WI38 (cell line): Measurements from ENCODE around the gene CD74.

Experiments
- H3K4me3 ChIP-seq: 2 replicates; pipeline ENCODE4 v1.5.1; 2011; ENCODE audit warnings: low read depth, mild to moderate bottlenecking, control low read depth, low read length
- TF ChIP-seq, protein P1 (sequence below): IDR thresholded peaks from 2 replicates; pipeline ENCODE4 v1.5.1; 2012; ENCODE audit warnings: low read depth, mild to moderate bottlenecking, control low read depth, low read length

The CD74 gene

DNA sequence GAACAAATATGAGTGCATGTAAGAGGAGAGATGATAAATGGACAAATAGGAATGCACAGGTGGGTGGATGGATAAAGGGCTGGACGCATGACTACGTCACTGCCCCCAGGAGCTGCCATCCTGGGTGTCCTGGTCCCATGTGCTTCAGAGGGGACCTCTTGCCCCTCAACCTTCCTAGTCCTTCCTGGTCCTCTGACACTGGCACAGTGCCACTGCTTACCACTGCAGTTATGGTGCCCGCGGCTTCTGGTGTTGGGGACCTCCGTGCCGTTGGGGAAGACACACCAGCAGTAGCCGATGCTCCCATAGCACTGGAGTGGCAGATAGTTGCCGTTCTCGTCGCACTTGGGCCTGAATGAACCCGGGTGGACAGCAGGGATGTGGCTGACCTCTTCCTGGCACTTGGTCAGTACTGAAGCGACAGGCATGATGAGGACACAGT lies 9.8 kb downstream of the CD74 start:
- TF ChIP-seq, protein P1, sequence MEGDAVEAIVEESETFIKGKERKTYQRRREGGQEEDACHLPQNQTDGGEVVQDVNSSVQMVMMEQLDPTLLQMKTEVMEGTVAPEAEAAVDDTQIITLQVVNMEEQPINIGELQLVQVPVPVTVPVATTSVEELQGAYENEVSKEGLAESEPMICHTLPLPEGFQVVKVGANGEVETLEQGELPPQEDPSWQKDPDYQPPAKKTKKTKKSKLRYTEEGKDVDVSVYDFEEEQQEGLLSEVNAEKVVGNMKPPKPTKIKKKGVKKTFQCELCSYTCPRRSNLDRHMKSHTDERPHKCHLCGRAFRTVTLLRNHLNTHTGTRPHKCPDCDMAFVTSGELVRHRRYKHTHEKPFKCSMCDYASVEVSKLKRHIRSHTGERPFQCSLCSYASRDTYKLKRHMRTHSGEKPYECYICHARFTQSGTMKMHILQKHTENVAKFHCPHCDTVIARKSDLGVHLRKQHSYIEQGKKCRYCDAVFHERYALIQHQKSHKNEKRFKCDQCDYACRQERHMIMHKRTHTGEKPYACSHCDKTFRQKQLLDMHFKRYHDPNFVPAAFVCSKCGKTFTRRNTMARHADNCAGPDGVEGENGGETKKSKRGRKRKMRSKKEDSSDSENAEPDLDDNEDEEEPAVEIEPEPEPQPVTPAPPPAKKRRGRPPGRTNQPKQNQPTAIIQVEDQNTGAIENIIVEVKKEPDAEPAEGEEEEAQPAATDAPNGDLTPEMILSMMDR: no peak
- H3K4me3 ChIP-seq: no peak overlapping the region

DNA sequence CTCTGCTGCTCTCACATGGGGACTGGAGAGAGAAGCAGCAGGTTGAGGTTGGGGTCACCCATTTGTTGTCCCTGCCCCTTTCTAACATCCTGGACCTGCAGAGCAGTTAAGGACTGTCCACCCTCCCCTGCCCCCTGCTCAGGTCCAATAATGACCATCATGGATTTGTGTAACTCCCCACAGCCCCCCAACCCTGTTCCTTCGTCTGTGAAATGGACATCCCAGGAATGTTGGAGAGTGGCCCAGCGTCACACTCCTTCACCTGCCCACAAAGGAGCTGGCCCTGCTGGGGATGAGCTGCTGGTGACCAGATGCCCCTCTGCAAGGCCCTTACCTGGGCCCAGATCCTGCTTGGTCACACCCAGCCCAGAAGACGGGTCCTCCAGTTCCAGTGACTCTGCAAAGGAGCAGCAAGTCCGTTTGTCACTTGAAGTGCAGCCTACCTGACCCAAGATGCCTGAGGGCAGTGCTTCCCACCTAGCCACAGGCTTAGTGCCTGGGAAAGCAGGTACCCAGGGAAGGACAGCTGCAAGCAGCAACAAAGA lies 10.4 kb downstream of the CD74 start:
- TF ChIP-seq, protein P1: no peak
- H3K4me3 ChIP-seq: no peak overlapping the region

DNA sequence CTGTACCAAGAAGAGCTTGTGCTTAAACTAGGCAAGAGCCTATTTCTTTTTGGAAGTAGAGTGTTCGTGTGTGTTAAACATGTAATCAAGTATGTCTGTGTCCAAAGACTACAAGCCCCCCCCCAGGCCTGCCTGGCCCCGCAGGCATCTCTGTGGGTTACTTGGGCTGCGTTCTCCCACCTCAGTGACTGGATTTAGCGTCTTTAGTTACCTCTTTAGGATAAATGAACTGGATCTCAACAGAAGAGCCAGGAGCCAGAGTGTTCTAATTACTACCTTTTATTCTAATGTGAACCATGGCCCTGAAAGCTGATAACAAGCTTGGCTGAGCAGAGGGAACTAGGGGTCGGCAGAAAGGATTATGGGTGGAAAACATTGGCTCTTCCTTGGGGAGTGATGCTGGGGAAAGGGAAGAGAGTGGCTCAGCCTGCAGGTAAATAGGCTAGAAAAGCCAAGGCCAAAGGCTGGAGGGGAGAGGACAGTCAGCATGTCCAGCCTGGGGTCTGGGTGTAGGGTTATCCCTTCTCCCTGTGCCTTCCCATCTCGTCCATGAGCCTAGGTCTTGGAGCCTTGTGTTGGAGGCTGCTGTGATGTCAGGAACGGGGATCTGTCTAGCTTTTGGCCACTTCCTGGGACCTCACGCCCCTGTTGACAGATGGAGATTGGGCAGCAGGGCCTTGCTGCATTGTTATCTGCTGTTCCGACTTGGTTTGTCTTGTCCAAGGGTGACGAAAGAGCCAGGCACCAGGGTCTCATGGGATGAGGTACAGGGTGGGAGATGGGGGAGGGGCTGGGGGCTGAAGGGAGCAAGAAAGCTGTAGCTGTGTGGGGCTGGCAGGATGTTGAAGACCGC lies 11.1 kb downstream of the CD74 start:
- TF ChIP-seq, protein P1: no peak
- H3K4me3 ChIP-seq: no peak overlapping the region

DNA sequence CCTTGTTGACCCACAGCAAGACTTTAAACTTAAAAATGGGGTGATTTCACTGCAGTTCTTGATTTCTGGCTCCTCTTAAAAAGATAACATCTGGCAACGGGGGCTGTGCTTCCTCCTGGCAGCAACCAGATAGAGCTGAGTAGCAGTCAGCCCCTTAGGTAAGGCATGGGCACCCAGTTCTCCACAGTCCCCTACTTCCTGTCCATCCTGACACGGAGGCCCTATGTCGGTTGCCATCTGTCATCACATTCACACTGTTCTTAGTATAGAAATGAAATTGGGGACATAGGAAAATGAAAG lies 11.7 kb downstream of the CD74 start:
- TF ChIP-seq, protein P1: no peak
- H3K4me3 ChIP-seq: no peak overlapping the region

DNA sequence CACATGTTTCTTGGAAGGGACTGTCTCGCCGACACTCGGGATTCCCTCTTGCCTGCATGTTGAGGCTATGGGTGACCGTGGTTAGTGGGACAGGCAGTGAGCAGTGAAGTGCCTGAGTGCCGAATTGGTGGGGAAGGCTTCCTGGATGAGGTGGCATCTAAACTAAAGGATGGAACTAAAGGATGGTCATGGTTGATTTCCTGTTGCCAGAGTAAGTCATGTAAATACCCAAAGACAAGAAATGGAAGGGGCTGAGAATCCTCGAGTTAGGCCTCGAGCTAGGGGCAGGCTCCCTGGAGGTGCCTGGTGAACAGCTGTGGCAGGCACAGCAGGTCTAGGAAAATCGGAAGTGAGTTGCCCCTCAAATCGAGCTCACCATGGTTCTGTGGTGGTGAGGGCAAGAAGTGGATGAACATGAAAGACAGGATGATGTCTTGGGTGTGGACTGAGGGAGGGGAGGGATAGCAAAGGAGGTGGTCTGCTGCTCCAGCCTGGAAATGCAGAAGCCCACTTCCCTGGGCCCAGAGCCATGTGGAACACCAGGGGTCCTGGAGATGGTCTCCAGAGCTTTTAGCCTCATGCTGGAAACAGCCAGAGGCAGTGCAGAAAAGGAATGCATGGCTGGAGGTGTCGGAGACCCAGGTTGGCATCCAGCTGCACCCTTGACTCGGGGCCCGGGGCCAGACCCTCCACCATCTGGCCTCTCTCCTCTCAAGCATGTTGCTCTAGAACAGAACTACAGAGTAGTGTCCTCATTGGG lies 12.2 kb downstream of the CD74 start:
- TF ChIP-seq, protein P1: no peak
- no peak overlapping the region for H3K4me3 ChIP-seq

DNA sequence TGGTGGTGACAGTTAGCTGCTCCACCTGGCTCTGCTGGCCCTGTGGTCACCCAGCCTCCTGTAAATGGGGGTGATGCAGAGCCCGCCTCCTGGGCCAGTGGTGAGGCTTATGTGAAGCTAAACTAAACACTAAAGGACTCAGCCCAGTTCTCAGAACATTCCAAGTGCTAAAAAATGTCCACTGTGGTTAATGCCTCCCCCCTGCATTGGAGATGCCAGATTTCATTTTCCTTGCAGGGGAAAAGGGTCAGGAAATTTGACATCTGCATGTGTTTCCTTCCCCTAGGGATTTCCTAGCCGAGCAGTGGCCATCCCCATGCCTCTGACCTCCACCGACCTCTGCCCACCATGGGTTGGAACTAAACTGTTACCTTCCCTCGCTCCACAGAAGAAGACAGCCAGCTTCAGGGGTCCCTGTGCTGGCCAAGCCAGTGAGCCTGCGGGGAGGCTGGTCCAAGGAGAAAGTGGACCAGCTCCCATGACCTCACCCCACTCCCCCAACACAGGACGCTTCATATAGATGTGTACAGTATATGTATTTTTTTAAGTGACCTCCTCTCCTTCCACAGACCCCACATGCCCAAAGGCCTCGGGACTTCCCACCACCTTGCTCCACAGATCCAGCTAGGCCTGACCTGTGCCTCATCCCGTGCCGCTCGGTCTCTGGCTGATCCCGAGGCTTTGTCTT lies 13.0 kb downstream of the CD74 start:
- TF ChIP-seq, protein P1: no peak

More for the DNA sequence above, 13.0 kb downstream of the CD74 start:
- no peak overlapping the region for H3K4me3 ChIP-seq
